ENCODE data around the gene HOXA9.

HOXA9 gene

GRCh38 chr7:27141137-27141922 lies 24.0 kb downstream of the HOXA9 start:
- DNase-seq (ENCODE audit: low spot score): no peak

- no peak for DNase-seq (ENCODE audit: low spot score)
Measured at GRCh38 chr7:27140126-27140857, 25.0 kb downstream of the HOXA9 start.

- DNase-seq (ENCODE audit: low spot score): no peak
Measured at GRCh38 chr7:27139334-27140125, 25.8 kb downstream of the HOXA9 start.

GRCh38 chr7:27138985-27139333 lies 26.4 kb downstream of the HOXA9 start:
- DNase-seq (ENCODE audit: low spot score): no peak

- no peak for DNase-seq (ENCODE audit: low spot score)
Measured at GRCh38 chr7:27138472-27138871, 26.9 kb downstream of the HOXA9 start.

- no peak for DNase-seq (ENCODE audit: low spot score)
Measured at GRCh38 chr7:27137640-27138315, 27.6 kb downstream of the HOXA9 start.

GRCh38 chr7:27134392-27134791 lies 30.9 kb downstream of the HOXA9 start:
- no peak for DNase-seq (ENCODE audit: low spot score)

DNA sequence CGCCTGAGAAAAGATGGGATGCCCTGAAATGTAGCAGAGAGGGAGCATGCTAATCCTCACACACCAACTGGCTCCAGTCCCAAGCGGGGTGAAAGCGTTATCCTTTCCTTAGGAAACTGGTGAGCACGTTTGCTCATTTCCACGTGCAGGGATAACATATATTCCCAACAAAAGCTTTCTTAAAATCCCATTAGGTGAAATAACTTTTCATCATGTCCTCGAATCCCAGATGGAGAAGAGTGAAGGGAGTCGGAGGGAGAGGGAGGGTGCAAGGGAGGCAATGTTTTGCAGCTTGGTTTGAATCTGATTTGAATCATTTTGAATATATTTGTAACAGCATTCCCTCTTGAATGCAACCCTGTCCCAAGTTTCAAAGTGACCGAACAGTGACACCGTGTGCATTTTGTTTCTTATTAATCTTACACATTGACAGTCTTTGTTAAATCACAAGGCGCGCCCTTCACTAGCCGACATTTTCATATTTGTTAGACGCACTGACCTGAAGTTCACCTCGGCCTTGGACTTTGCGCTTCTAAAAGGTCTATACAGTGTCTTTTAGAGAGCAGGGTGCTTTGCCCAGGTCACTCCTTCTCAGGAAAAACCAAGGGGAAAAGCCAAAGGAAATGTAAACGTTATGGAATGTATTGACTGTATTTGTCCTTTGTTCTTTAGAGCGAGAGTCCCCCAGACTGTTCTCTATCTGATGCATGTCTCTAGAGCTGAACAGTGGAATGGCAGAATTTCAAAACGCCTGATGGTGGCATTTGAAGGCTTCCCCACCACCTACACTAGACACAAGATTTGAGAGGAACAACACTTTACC lies 31.7 kb downstream of the HOXA9 start:
- no peak for DNase-seq (ENCODE audit: low spot score)

GRCh38 chr7:27132978-27133377 lies 32.4 kb downstream of the HOXA9 start:
- no peak for DNase-seq (ENCODE audit: low spot score)

DNA sequence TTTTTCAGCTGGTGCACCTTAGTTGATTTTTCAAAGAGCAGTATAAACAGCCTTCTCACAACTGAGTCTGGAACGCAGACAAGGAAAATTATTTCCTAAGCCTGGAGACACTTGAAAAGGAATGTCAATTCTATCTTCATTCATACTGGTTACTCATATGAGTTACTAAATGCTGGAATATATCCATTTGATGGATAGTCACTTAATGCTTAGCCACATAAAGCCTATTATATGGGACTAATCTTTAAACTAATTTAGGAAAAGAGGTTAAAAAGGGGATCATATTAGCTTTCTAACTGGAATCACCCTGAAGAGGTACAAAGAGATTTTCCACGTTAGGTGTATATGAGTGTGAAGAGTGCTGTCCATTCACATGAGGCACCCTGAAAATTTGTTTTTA lies 33.1 kb downstream of the HOXA9 start:
- no peak for DNase-seq (ENCODE audit: low spot score)

DNA sequence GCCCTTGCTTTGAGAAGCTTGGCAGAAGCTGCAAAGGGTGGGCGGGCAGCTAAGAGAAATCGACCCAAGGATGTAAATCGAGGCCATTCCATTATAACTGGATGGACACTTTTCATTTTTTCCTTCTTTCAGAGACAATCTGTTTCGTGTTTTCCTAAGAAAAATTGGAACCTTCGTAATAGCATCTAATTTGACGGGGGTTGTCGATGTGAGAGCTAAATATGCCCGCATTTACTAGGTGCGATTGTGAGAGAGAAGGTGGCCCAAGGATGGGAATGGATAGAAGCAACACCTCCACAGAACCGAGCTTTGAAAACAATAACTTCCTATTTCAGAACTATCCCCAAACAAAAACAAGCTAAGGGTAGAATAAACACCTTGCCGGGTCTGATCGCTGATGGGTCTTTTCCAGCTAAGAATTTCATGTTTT lies 33.9 kb downstream of the HOXA9 start:
- DNase-seq (ENCODE audit: low spot score): no peak

DNA sequence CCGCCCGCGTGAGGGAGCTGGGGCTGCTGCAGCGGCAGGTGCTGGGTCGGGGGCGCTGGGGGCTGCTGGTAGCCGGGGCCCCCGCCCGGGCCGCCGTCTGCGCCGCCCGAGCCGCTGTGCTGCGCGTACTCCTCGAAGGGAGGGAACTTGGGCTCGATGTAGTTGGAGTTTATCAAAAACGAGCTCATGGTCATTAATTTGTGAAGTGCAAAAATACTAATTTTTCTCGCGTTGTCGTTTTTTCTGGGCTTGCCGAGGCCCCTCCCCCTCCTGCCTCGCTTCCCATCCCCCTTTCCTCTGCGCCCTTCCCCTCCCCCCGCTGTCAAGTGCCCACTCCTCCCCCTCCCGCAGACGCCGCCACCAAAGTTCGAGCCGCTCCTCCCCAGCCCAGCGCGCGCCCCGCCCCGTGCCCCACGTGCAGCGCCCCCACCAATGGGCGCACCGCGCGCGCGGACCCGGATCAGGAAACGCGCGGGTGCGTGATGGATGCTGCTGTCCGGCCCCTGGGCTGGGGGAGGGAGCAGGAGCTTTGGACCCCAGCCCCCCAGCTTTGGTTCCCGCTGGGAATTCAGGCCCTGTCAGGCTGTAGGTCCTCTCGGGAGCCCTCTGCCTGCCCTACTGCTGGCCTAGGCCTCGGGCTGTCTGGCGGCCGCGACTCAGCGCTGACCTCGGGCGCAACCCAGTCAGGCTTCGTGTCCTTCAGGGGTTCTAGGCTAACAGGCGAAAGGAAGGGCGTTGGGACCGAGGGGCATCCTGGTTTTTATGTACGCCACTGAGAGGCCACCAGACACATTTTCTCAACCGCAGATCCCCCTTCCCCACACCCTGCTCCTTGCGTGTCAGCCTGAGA lies 34.6 kb downstream of the HOXA9 start, which contains the start of gene HOXA4:
Gene HOXA4, minus strand, starts transcription at position 218 of the 850 bp plus-strand sequence. Its CDS starts 24 bp downstream, at position 194.
- peak; percentile 72 for DNase-seq (ENCODE audit: low spot score)

DNA sequence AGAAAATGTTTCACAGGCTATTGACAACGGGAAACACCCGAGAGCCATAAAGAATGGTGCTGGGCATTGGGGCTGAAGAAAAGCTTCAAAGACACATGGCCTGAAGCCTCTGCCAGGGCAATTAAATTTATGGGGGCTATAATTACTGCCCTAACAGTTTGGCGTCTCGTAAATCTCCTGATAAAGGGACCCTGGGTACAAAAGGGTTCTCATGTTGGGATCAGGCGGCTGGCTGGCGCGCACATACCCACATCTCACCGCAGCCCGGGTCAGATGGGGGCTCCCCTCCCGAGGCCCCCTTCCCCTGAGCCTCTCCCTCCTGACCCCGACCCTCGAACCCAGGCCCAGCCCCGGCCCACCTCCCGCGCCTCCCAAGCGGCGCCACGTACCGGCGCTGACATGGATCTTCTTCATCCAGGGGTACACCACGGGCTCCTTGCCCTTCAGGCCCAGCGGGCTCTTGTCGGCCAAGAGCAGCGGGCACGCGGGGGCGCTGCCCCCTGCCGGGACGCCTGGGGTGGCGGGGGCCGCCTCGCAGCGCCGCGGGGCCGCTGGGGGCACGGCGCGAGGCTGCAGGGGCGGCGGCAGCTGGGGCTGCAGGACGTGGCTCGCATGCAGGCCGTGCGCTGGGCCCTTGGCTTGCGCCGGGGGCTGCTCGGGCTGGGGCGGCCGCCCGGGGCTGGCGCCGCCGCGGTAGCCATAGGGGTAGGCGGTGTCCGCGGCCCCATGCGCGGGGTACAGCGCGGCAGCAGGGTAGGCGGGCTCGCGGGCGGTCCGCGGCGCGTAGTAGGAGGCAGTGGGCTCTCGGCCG lies 35.4 kb downstream of the HOXA9 start:
- DNase-seq (ENCODE audit: low spot score): no peak

DNA sequence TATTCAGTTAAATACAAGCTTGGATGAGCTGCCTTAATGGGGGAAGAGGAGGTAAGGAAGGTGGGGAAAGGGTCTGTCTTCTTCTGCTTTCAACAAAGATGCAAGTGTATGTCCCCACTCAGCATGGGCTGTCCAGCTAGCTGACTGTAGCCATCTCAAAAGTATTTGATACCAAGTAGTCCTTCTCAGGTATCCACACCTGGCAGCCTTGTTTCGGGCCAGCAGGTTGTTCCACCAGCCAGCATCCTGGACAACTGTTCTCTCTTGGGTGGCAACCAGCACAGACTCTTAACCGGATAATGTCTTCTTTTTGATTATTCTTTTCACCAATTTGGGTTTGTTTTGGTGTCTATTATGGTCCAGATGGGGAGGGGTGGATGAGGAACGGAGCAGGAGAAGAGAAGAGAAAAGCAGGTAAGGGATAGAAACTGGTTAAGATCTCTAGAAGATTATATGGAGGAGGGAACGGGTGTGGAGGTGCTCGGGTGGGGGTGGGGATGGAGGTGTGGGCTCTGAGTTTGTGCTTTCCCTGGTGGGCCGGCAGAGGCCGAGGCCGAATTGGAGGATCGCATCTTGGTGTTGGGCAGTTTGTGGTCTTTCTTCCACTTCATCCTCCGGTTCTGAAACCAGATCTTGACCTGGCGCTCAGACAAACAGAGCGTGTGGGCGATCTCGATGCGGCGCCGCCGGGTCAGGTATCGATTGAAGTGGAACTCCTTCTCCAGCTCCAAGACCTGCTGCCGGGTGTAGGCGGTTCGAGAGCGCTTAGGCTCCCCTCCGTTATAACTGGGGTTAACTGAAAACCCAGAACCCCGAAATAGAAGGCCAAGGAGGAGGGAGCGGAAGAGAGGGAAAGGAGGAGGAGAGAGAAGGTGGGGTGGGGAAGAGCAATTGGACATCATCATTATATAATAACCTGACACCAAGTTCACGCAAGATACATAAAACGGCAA lies 36.3 kb downstream of the HOXA9 start:
- no peak for DNase-seq (ENCODE audit: low spot score)

DNA sequence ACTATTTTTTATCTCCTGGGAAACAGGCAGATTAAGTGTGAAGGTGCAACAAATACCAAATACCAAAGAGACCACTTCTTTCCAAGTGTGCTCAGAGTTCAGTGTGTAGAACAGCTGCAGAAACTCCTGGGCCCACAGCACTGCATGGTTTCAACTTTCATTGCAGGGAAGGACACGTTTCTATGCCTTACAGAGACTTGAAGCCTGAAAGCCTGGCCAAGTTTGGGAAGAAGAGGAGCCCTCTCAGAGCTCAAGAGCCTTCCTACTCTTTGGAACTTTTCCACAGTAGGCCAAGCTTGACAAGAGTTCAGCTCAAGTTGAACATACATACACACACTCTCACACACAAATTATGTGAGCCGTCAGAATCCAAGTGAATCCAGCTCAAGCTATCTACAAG lies 37.3 kb downstream of the HOXA9 start:
- no peak for DNase-seq (ENCODE audit: low spot score)

DNA sequence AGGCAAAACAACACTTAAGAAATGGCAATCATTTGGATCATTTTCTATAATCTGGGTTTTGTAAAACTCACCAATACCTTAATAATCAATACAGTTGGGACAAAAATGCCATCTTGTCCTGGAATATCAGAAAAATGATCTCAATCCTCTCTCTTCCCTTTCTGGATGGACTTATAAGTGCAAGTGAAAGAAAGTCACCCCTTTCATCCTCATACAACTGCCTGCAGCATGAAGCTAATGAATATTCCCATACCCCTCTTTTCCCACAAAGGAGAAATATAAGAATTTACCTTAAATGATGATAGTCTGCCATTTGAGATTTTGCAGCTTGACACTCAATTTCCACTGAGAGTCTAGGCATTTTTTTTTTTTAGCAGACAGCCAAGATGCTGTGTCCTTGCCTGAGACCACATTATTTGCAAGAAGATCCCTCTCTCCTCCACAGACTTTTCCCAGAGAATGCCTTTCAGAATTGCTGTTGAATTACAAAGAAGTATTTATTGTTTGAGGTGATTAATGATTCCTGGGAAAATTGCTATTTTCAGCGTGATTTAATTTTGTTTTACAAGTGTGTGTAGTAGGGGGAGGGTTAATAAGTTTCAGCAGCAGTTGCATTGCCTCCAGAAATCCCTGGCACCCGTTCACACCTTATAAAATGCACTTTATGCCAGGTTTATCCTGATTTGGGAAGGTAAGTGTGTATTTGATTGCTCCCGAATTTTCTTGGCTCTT lies 38.6 kb downstream of the HOXA9 start:
- no peak for DNase-seq (ENCODE audit: low spot score)

GRCh38 chr7:27125986-27126394 lies 39.3 kb downstream of the HOXA9 start:
- no peak for DNase-seq (ENCODE audit: low spot score)

All from CD4-positive, alpha-beta T cell treated with Interleukin-2 at 100 ng/mL for 4 hours (primary cell).